GM12878 (cell line): ENCODE measurements around the gene MPDZ. TPM values are rescaled to one million over a fixed set of nuclear protein-coding genes. Genes with fewer than 3 reads are reported as not detected.

Experiments
- ATAC-seq: fragments of 200-7000 bp; cut with Tn5 transposase; 3 replicates; pipeline ENCODE4 v1.9.1; 2020; ENCODE audit warnings: mild to moderate bottlenecking, moderate library complexity
- BruUV-seq: library from RNA; stranded (reverse); fragments of 400-500 nt; replicated peaks from 2 replicates; lab custom pipeline; 2021; lab: Mats Ljungman, UMichigan
- CTCF ChIA-PET: fragments of 300-600 bp; sonication (Branson Sonifier 250); formaldehyde crosslinking; extraction: SDS; loops from one replicate; lab custom pipeline; 2021; ENCODE audit warnings: inconsistent platforms; lab: Yijun Ruan, JAX
- POLR2A ChIA-PET: fragments of 350-600 bp; formaldehyde crosslinking; extraction: SDS; loops from one replicate; lab custom pipeline; 2021; ENCODE audit warnings: inconsistent platforms; lab: Charles Lee
- RAD21 ChIA-PET: fragments of 300-600 bp; sonication (Branson Sonifier 250); formaldehyde crosslinking; loops from one replicate; lab custom pipeline; 2023; ENCODE audit warnings: antibody characterized with exemption; ENCODE audit not compliant: unreplicated experiment; lab: Charles Lee
- SMC1A ChIA-PET: fragments of 300-600 bp; sonication (Branson Sonifier 250); formaldehyde crosslinking; loops from one replicate; lab custom pipeline; 2023; ENCODE audit not compliant: unreplicated experiment, uncharacterized antibody; lab: Charles Lee
- DNase-seq: peaks from one replicate; pipeline ENCODE4 v3.0.0-alpha.2; 2011; ENCODE audit warnings: low read depth, low spot score
- FAIRE-seq: peaks from 3 replicates; lab custom pipeline; 2011; peaks lifted over from hg19 to GRCh38; lab: Jason Lieb, UNC
- H2AFZ ChIP-seq: 2 replicates; pipeline ENCODE4 v1.6.0; 2011; ENCODE audit warnings: low read depth, low read length, control low read depth; ENCODE audit not compliant: control insufficient read depth
- H3K27ac ChIP-seq: 2 replicates; pipeline ENCODE4 v1.5.1; 2011; ENCODE audit warnings: control low read depth; ENCODE audit not compliant: control insufficient read depth, insufficient read depth
- H3K27me3 ChIP-seq, 2 experiments: replicated peaks in 1 of 2; 2 replicates each; pipeline versions ENCODE4 v1.6.0 to v1.6.1; 2011; ENCODE audit warnings: low read length in 1 of 2; ENCODE audit not compliant: control insufficient read depth in 2 of 2, insufficient read depth in 2 of 2
- H3K36me3 ChIP-seq, 2 experiments: 2 replicates each; pipeline ENCODE4 v1.5.1; 2011; ENCODE audit warnings: low read length in 1 of 2; ENCODE audit not compliant: control insufficient read depth in 2 of 2, insufficient read depth in 2 of 2
- H3K4me1 ChIP-seq: 2 replicates; pipeline ENCODE4 v1.6.1; 2011; ENCODE audit warnings: mild to moderate bottlenecking, low read length, moderate library complexity, mixed read lengths; ENCODE audit not compliant: control insufficient read depth, insufficient read depth
- H3K4me2 ChIP-seq: 2 replicates; pipeline ENCODE4 v1.6.0; 2011; ENCODE audit warnings: control low read depth; ENCODE audit not compliant: control insufficient read depth, insufficient read depth
- H3K4me3 ChIP-seq: fragments of 200-600 bp; sonication (generic); 2 replicates; pipeline ENCODE4 v1.5.1; 2016
- H3K79me2 ChIP-seq: 2 replicates; pipeline ENCODE4 v1.6.0; 2011; ENCODE audit warnings: low read length; ENCODE audit not compliant: control insufficient read depth, insufficient read depth
- H3K9ac ChIP-seq: 2 replicates; pipeline ENCODE4 v1.8.0; 2011; ENCODE audit warnings: low read length, control low read depth, mixed read lengths; ENCODE audit not compliant: control insufficient read depth, insufficient read depth
- H3K9me3 ChIP-seq: replicated peaks from 3 replicates; pipeline ENCODE4 v1.5.1; 2011; ENCODE audit warnings: mild to moderate bottlenecking, low read length; ENCODE audit not compliant: control insufficient read depth, insufficient read depth
- H4K20me1 ChIP-seq: 2 replicates; pipeline ENCODE4 v1.6.0; 2011; ENCODE audit not compliant: control insufficient read depth, insufficient read depth
- BACH1 ChIP-seq: fragments of 450-650 bp; IDR thresholded peaks from 2 replicates; pipeline ENCODE4 v1.6.1; 2017; ENCODE audit warnings: mild to moderate bottlenecking, borderline replicate concordance
- CEBPZ ChIP-seq: fragments of 150-350 bp; IDR thresholded peaks from 2 replicates; pipeline ENCODE4 v1.6.1; 2016; ENCODE audit warnings: low read depth, low read length
- CHD4 ChIP-seq: fragments of 200-600 bp; sonication (generic); IDR thresholded peaks from 2 replicates; pipeline ENCODE4 v1.6.1; 2016; ENCODE audit warnings: mild to moderate bottlenecking
- CREM ChIP-seq: IDR thresholded peaks from 2 replicates; pipeline ENCODE4 v1.6.1; 2014; ENCODE audit warnings: antibody characterized with exemption, low read depth
- IRF5 ChIP-seq: fragments of 450-650 bp; IDR thresholded peaks from 2 replicates; pipeline ENCODE4 v1.6.1; 2017; ENCODE audit warnings: borderline replicate concordance
- MEF2B ChIP-seq: fragments of 450-650 bp; IDR thresholded peaks from 2 replicates; pipeline ENCODE4 v1.6.1; 2018; ENCODE audit warnings: mild to moderate bottlenecking, moderate library complexity; ENCODE audit not compliant: partially characterized antibody, poor library complexity, severe bottlenecking
- NFYB ChIP-seq: IDR thresholded peaks from 2 replicates; pipeline ENCODE4 v1.6.1; 2011; ENCODE audit warnings: low read depth, mild to moderate bottlenecking, low read length, improper control_type of control experiment, moderate library complexity; ENCODE audit not compliant: insufficient read depth
- NR2C2 ChIP-seq: IDR thresholded peaks from 2 replicates; pipeline ENCODE4 v1.6.1; 2011; ENCODE audit warnings: borderline replicate concordance, low read depth; ENCODE audit not compliant: control insufficient read depth, insufficient read length
- TBL1XR1 ChIP-seq: IDR thresholded peaks from 2 replicates; pipeline ENCODE4 v1.6.1; 2012; ENCODE audit warnings: low read depth, low read length, improper control_type of control experiment
- ZBTB11 ChIP-seq: fragments of 450-650 bp; formaldehyde crosslinking; IDR thresholded peaks from 2 replicates; pipeline ENCODE4 v1.5.0; 2022; ENCODE audit warnings: mild to moderate bottlenecking, missing genetic modification characterization
- WGBS: methylation state at CpG from one replicate; pipeline ENCODE4 v1.1.6; 2016; ENCODE audit warnings: low lambda C conversion rate; ENCODE audit not compliant: insufficient replicate concordance, insufficient coverage; ENCODE audit errors: missing lambda C conversion rate; 5-methylcytosine and 5-hydroxymethylcytosine counted together
- in situ Hi-C: fragments of 300-500 bp; cut with MboI; formaldehyde crosslinking; loops from 9 replicates; pipeline ENCODE4 v1.14.3; 2018; ENCODE audit warnings: mixed read lengths
- intact Hi-C: fragments of 100-400 bp; cut with micrococcal nuclease; formaldehyde crosslinking; loops from one replicate; pipeline ENCODE4 v1.14.2; 2022; ENCODE audit not compliant: unreplicated experiment
- polyA plus RNA-seq, 11 experiments: library from polyadenylated mRNA; depleted of rRNA in 4 of 11; unstranded in 6 of 11; stranded (reverse) in 5 of 11; fragments of >200 nt; fragmentation: Nextera tagmentation in 4 of 11; fragmentation: Illumina TruSeq in 1 of 11; extraction: Ambion mirVana in 4 of 11; extraction: Trizol in 1 of 11; gene quantifications; 1 replicate in 1 of 11; 2 replicates in 10 of 11; pipeline versions ENCODE4 v1.2.1 to v1.2.3, GENCODE V29; 2011 to 2016; ENCODE audit warnings: inconsistent platforms in 2 of 11, missing spikeins in 2 of 11, low read depth in 1 of 11
- total RNA-seq, 4 experiments: library from RNA; depleted of rRNA in 3 of 4; stranded (reverse); fragments of >200 nt in 3 of 4; fragmentation: Illumina TruSeq in 1 of 4; extraction: Trizol in 1 of 4; gene quantifications; 2 replicates each; pipeline versions ENCODE4 v1.2.1 to v1.2.3, GENCODE V29; 2013 to 2021

MPDZ gene
- total and polyA plus RNA-seq, 10 of the 15 experiments (the other 5 are each of a cell fraction or from before 2014, with no cell fraction given): 0.36 TPM; not detected in 9

GRCh38 chr9:13186091-13186490 lies 93.4 kb downstream of the MPDZ start:
- no peaks in the 10 kb centered on the region for H4K20me1 ChIP-seq
- ATAC-seq: no peak
- TF ChIP-seq CHD4 (no peak), NR2C2 (no peak), IRF5 (no peak), ZBTB11 (CRISPR knock-in tag) (no peak), MEF2B (no peak), TBL1XR1 (no peak), CREM (no peak), NFYB (no peak), CEBPZ (no peak), BACH1 (no peak)
- no peak for DNase-seq
- no peak overlapping the region for H3K9ac ChIP-seq
- RAD21 ChIA-PET: no interaction called here
- H3K4me1 ChIP-seq: no peaks in the 10 kb centered on the region
- H2AFZ ChIP-seq: no peak overlapping the region
- no peaks in the 10 kb centered on the region for H3K79me2 ChIP-seq
- no peaks in the 10 kb centered on the region for H3K9me3 ChIP-seq
- no peak overlapping the region for H3K4me2 ChIP-seq
- POLR2A ChIA-PET: no interaction called here
- CTCF ChIA-PET: no interaction called here
- intact Hi-C loops: no loop called here
- no TSS peak for BruUV-seq
- in situ Hi-C loops: no loop called here
- no peak for FAIRE-seq
- no peaks in the 10 kb centered on the region for H3K36me3 ChIP-seq
- no peaks in the 10 kb centered on the region for H3K27me3 ChIP-seq
- 9% methylated on average over 1 of the region's 1 CpG for WGBS
- no peak overlapping the region for H3K27ac ChIP-seq
- no peak overlapping the region for H3K4me3 ChIP-seq
- SMC1A ChIA-PET: no interaction called here
